MM.1S (cell line): ENCODE data around the gene C10orf105.

Experiments
- CTCF ChIP-seq: fragments of 300-600 bp; sonication (generic); IDR thresholded peaks from 2 replicates; pipeline ENCODE4 v1.5.1; 2016; ENCODE audit warnings: antibody characterized with exemption, low read length, mixed read lengths
- EZH2 ChIP-seq: fragments of 300-600 bp; sonication (generic); optimal IDR thresholded peaks from 2 replicates; pipeline ENCODE3; 2017; ENCODE audit warnings: low read depth, mild to moderate bottlenecking, antibody characterized with exemption, low read length, mixed read lengths

GRCh38 chr10:71683301-71683700 is 36.3 kb downstream of the C10orf105 start:
- TF ChIP-seq CTCF = no peak
- TF ChIP-seq EZH2 = no peak
